Measurements from ENCODE around the gene NSRP1. TPM values are rescaled to one million over a fixed set of nuclear protein-coding genes. Genes with fewer than 3 reads are reported as not detected.

NSRP1 gene
- total and polyA plus RNA-seq, 2 donors (not counting 3 experiments of a cell fraction or from before 2014, with no cell fraction given): 11.2 to 29.1 TPM

- Histone ChIP-seq H3K36me3 (ENCODE audit: control insufficient read depth in 2 of 2, extremely low read depth in 1 of 2, insufficient read depth in 2 of 2, low read length in 2 of 2) (no peaks in the 10 kb centered on the region), H3K9me1 (replicated peaks; ENCODE audit: control insufficient read depth, extremely low read depth, insufficient read depth, low read length) (no peaks in the 10 kb centered on the region), H3K9ac (replicated peaks; ENCODE audit: extremely low read depth, insufficient read depth, low read length) (no peak overlapping the region), H3K4me2 (ENCODE audit: insufficient read depth, low read length) (no peak overlapping the region), H4K20me1 (replicated peaks; ENCODE audit: control insufficient read depth, extremely low read depth, insufficient read depth, low read length) (no peaks in the 10 kb centered on the region), H3K27me3 (ENCODE audit: control insufficient read depth in 2 of 2, insufficient read depth in 2 of 2, low read length in 2 of 2) (peaks cover 16% of the 10 kb centered on the region in 2 experiments), H3K4me1 (ENCODE audit: control insufficient read depth, extremely low read depth, insufficient read depth, low read length) (no peaks in the 10 kb centered on the region), H3K79me2 (ENCODE audit: control insufficient read depth, insufficient read depth, low read length) (no peaks in the 10 kb centered on the region), H3K4me3 (replicated peaks in 1 of 3; ENCODE audit: insufficient read depth in 1 of 3, low read depth in 1 of 3, low read length in 3 of 3) (no peak overlapping the region), H2AFZ (ENCODE audit: low read depth, low read length) (no peak overlapping the region), H3K9me3 (replicated peaks; ENCODE audit: control insufficient read depth, insufficient read depth, low read length) (no peaks in the 10 kb centered on the region), H3K27ac (ENCODE audit: insufficient read depth, low read depth, low read length) (no peak overlapping the region)
- no TSS peak for BruUV-seq (replicated peaks)
- POLR2A ChIA-PET: no interaction called here
- FAIRE-seq: no peak
- CTCF ChIA-PET: no interaction called here
- dilution Hi-C loops (cut with MboI; ENCODE audit: extremely low pct_ligation_motif_present, low sequenced_read_pairs) (no loop called here), intact Hi-C loops (cut with micrococcal nuclease) (no loop called here)
- DNase-seq (ENCODE audit: low read depth, low spot score): no peak
- TF ChIP-seq POLR2AphosphoS5 (IDR thresholded peaks at IDR 0.05; ENCODE audit: insufficient read depth, low read depth, low read length): no peak
- no peak for TF ChIP-seq CTCF (IDR thresholded peaks at IDR 0.05; ENCODE audit: extremely low read depth in 1 of 2, insufficient read depth in 1 of 2, low read depth in 1 of 2, low read length in 2 of 2)
- TF ChIP-seq FOS (IDR thresholded peaks at IDR 0.05; ENCODE audit: borderline replicate concordance, insufficient read depth, low read length): no peak
- no peak for TF ChIP-seq EZH2 (IDR thresholded peaks at IDR 0.05; ENCODE audit: borderline replicate concordance, low read depth, low read length, severe bottlenecking)
- no peak for TF ChIP-seq JUN (IDR thresholded peaks at IDR 0.05; ENCODE audit: borderline replicate concordance, insufficient read depth, insufficient read length, low read depth)
- no peak for TF ChIP-seq POLR2A (IDR thresholded peaks at IDR 0.05; ENCODE audit: low read depth, low read length)
- no peak for TF ChIP-seq MYC (IDR thresholded peaks at IDR 0.05; ENCODE audit: low read depth, low read length)
- TF ChIP-seq, protein P1, sequence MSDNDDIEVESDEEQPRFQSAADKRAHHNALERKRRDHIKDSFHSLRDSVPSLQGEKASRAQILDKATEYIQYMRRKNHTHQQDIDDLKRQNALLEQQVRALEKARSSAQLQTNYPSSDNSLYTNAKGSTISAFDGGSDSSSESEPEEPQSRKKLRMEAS (IDR thresholded peaks at IDR 0.05; ENCODE audit: insufficient read depth, insufficient read length): no peak
- no peak for TF ChIP-seq GATA2 (IDR thresholded peaks at IDR 0.05; ENCODE audit: insufficient read depth, insufficient read length, low read depth, low read length)
Observed at GRCh38 chr17:30217054-30217453, 100.4 kb downstream of the NSRP1 start.

Measured in endothelial cell of umbilical vein (primary cell).